Hepatocyte (in vitro differentiated cells): Measurements from ENCODE around the gene ZDHHC13. TPM values are rescaled to one million over a fixed set of nuclear protein-coding genes. Genes with fewer than 3 reads are reported as not detected.

ENCODE experiments used
- DNase-seq: peaks from one replicate; pipeline ENCODE4 v3.0.0-alpha.2; 2016; ENCODE audit warnings: low spot score
- H2AFZ ChIP-seq: fragments of 200-600 bp; sonication (generic); 2 replicates; pipeline ENCODE4 v1.6.0; 2016; ENCODE audit warnings: antibody characterized with exemption, mild to moderate bottlenecking
- H3K27ac ChIP-seq: fragments of 200-600 bp; sonication (generic); 2 replicates; pipeline ENCODE4 v1.5.1; 2016; ENCODE audit warnings: mild to moderate bottlenecking
- H3K27me3 ChIP-seq: fragments of 200-600 bp; sonication (generic); 2 replicates; pipeline ENCODE4 v1.6.1; 2016
- H3K36me3 ChIP-seq: fragments of 200-600 bp; sonication (generic); replicated peaks from 2 replicates; pipeline ENCODE4 v1.5.1; 2016; ENCODE audit warnings: low read depth; ENCODE audit not compliant: insufficient read depth
- H3K4me1 ChIP-seq: fragments of 200-600 bp; sonication (generic); 2 replicates; pipeline ENCODE4 v1.5.1; 2016; ENCODE audit warnings: mild to moderate bottlenecking, moderate library complexity; ENCODE audit not compliant: insufficient read depth
- H3K4me2 ChIP-seq: fragments of 200-600 bp; sonication (generic); 2 replicates; pipeline ENCODE4 v1.6.0; 2016
- H3K4me3 ChIP-seq: fragments of 200-600 bp; sonication (generic); 2 replicates; pipeline ENCODE4 v1.5.1; 2016; ENCODE audit warnings: mild to moderate bottlenecking
- H3K79me2 ChIP-seq: fragments of 200-600 bp; sonication (generic); 2 replicates; pipeline ENCODE4 v1.6.0; 2017; ENCODE audit warnings: mild to moderate bottlenecking
- H3K9me2 ChIP-seq: fragments of 200-600 bp; sonication (generic); replicated peaks from 2 replicates; pipeline ENCODE4 v1.6.0; 2017; ENCODE audit warnings: mild to moderate bottlenecking; ENCODE audit not compliant: insufficient read depth
- H3K9me3 ChIP-seq: fragments of 200-600 bp; sonication (generic); 2 replicates; pipeline ENCODE4 v1.5.1; 2016; ENCODE audit warnings: low read depth, mild to moderate bottlenecking
- H4K20me1 ChIP-seq: fragments of 200-600 bp; sonication (generic); 2 replicates; pipeline ENCODE4 v1.6.0; 2016; ENCODE audit warnings: mild to moderate bottlenecking; ENCODE audit not compliant: insufficient read depth, poor library complexity, severe bottlenecking
- EZH2 ChIP-seq: fragments of 200-600 bp; sonication (generic); IDR thresholded peaks from 2 replicates; pipeline ENCODE4 v1.6.1; 2016; ENCODE audit warnings: antibody characterized with exemption, mild to moderate bottlenecking, borderline replicate concordance
- EZH2phosphoT487 ChIP-seq: fragments of 200-600 bp; sonication (generic); IDR thresholded peaks from one replicate; pipeline ENCODE4 v1.6.1; 2018; ENCODE audit warnings: antibody characterized with exemption, mild to moderate bottlenecking, low read depth, moderate library complexity; ENCODE audit not compliant: unreplicated experiment, severe bottlenecking
- WGBS: methylation state at CpG from one replicate; pipeline ENCODE4 v1.1.6; 2016; ENCODE audit warnings: low lambda C conversion rate; ENCODE audit errors: missing lambda C conversion rate; 5-methylcytosine and 5-hydroxymethylcytosine counted together
- polyA plus RNA-seq: library from polyadenylated mRNA; unstranded; fragments of >200 nt; fragmentation: Nextera tagmentation; extraction: Ambion mirVana; gene quantifications from 2 replicates; pipeline ENCODE4 v1.2.1, GENCODE V29; 2016
- total RNA-seq: library from RNA; depleted of rRNA; stranded (reverse); fragments of >200 nt; gene quantifications from 2 replicates; pipeline ENCODE4 v1.2.3, GENCODE V29; 2014
- TF ChIP-seq, protein P1 (sequence below): fragments of 200-600 bp; sonication (generic); IDR thresholded peaks from 2 replicates; pipeline ENCODE4 v1.5.1; 2016; ENCODE audit warnings: antibody characterized with exemption, mild to moderate bottlenecking; ENCODE audit not compliant: poor library complexity

ZDHHC13 gene
- total and polyA plus RNA-seq, 2 experiments from 2014 or later = 14.6 to 27.1 TPM

- Histone ChIP-seq H3K4me2 (peak overlapping the region; percentile 41), H3K9me2 (no peaks in the 10 kb centered on the region), H3K4me3 (no peak overlapping the region), H3K27ac (peak overlapping the region; percentile 38), H3K4me1 (peaks cover 15% of the 10 kb centered on the region), H2AFZ (no peak overlapping the region), H3K27me3 (no peaks in the 10 kb centered on the region), H4K20me1 (no peaks in the 10 kb centered on the region), H3K9me3 (no peaks in the 10 kb centered on the region), H3K79me2 (no peaks in the 10 kb centered on the region), H3K36me3 (no peaks in the 10 kb centered on the region)
- peak; percentile 22 for DNase-seq
- WGBS = 22% methylated on average over 3 of the region's 3 CpGs
- TF ChIP-seq EZH2 (no peak), EZH2phosphoT487 (no peak)
- TF ChIP-seq, protein P1, sequence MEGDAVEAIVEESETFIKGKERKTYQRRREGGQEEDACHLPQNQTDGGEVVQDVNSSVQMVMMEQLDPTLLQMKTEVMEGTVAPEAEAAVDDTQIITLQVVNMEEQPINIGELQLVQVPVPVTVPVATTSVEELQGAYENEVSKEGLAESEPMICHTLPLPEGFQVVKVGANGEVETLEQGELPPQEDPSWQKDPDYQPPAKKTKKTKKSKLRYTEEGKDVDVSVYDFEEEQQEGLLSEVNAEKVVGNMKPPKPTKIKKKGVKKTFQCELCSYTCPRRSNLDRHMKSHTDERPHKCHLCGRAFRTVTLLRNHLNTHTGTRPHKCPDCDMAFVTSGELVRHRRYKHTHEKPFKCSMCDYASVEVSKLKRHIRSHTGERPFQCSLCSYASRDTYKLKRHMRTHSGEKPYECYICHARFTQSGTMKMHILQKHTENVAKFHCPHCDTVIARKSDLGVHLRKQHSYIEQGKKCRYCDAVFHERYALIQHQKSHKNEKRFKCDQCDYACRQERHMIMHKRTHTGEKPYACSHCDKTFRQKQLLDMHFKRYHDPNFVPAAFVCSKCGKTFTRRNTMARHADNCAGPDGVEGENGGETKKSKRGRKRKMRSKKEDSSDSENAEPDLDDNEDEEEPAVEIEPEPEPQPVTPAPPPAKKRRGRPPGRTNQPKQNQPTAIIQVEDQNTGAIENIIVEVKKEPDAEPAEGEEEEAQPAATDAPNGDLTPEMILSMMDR = no peak
These were observed 82.8 kb downstream of the ZDHHC13 start for GRCh38 chr11:19199771-19200170.

GRCh38 chr11:19200410-19201201, 83.6 kb downstream of the ZDHHC13 start:
- no peaks in the 10 kb centered on the region for H3K36me3 ChIP-seq
- H4K20me1 ChIP-seq = no peaks in the 10 kb centered on the region
- H3K4me2 ChIP-seq = peak overlapping the region; percentile 41
- no peaks in the 10 kb centered on the region for H3K9me3 ChIP-seq
- no peak overlapping the region for H2AFZ ChIP-seq
- TF ChIP-seq EZH2 = no peak
- TF ChIP-seq, protein P1 = no peak
- no peak for TF ChIP-seq EZH2phosphoT487
- no peaks in the 10 kb centered on the region for H3K9me2 ChIP-seq
- H3K4me3 ChIP-seq = no peak overlapping the region
- H3K27me3 ChIP-seq = no peaks in the 10 kb centered on the region
- no peak for DNase-seq
- peaks cover 15% of the 10 kb centered on the region for H3K4me1 ChIP-seq
- H3K27ac ChIP-seq = peak overlapping the region; percentile 19
- WGBS = 67% methylated on average over 6 of the region's 6 CpGs
- H3K79me2 ChIP-seq = no peaks in the 10 kb centered on the region

GRCh38 chr11:19201737-19202605, 85.0 kb downstream of the ZDHHC13 start, which contains the start of gene CSRP3:
Gene CSRP3, minus strand, starts transcription at chr11:19201983. Its CDS starts 9,535 bp downstream, at chr11:19192448.
- H3K4me1 ChIP-seq = peaks cover 15% of the 10 kb centered on the region
- no peaks in the 10 kb centered on the region for H4K20me1 ChIP-seq
- H2AFZ ChIP-seq = no peak within 1 kb of the TSS
- no peaks in the 10 kb centered on the region for H3K27me3 ChIP-seq
- no peaks in the 10 kb centered on the region for H3K9me2 ChIP-seq
- WGBS = 82% methylated on average over 7 of the region's 7 CpGs
- DNase-seq = no peak
- H3K27ac ChIP-seq = no peak within 1 kb of the TSS
- H3K9me3 ChIP-seq = no peaks in the 10 kb centered on the region
- H3K36me3 ChIP-seq = no peaks in the 10 kb centered on the region
- no peaks in the 10 kb centered on the region for H3K79me2 ChIP-seq
- H3K4me3 ChIP-seq = no peak within 1 kb of the TSS
- TF ChIP-seq, protein P1 = no peak
- no peak within 1 kb of the TSS for H3K4me2 ChIP-seq
